B cell (primary cell): Measurements from ENCODE around the gene HMGB2. TPM values are rescaled to one million over a fixed set of nuclear protein-coding genes. Genes with fewer than 3 reads are reported as not detected.

Experiments
- ATAC-seq: fragments of 200-7000 bp; cut with Tn5 transposase; one replicate; pipeline ENCODE4 v1.10.0; 2021; ENCODE audit warnings: low read depth, mild to moderate bottlenecking, moderate number of reproducible peaks, moderate library complexity
- CTCF ChIA-PET: fragments of 350-600 bp; sonication (Branson Sonifier 250); formaldehyde crosslinking; loops from one replicate; lab custom pipeline; 2021; ENCODE audit warnings: antibody characterized with exemption, inconsistent platforms; lab: Charles Lee
- POLR2A ChIA-PET: fragments of 350-600 bp; sonication (Branson Sonifier 250); formaldehyde crosslinking; loops from one replicate; lab custom pipeline; 2021; ENCODE audit warnings: antibody characterized with exemption; lab: Charles Lee
- DNase-seq: peaks from one replicate; pipeline ENCODE4 v3.0.0; 2013
- H2AFZ ChIP-seq: 2 replicates; pipeline ENCODE4 v1.6.1; 2012; ENCODE audit warnings: mild to moderate bottlenecking, low read depth, low read length; ENCODE audit not compliant: insufficient read depth, poor library complexity, severe bottlenecking
- H3K27ac ChIP-seq, 2 donors: 1 replicate in 1 of 2; 2 replicates in 1 of 2; pipeline ENCODE4 v1.5.1; 2012 to 2013; ENCODE audit warnings: low read length in 2 of 2, mild to moderate bottlenecking in 2 of 2, moderate library complexity in 1 of 2
- H3K27me3 ChIP-seq, 4 experiments: fragments of 200-600 bp in 1 of 4; sonication (generic) in 1 of 4; replicated peaks in 1 of 4; 1 replicate in 2 of 4; 2 replicates in 2 of 4; pipeline versions ENCODE4 v1.6.1 to v1.7.0; 2013 to 2016; ENCODE audit warnings: low read length in 3 of 4, mild to moderate bottlenecking in 2 of 4, mixed read lengths in 1 of 4, moderate library complexity in 1 of 4; ENCODE audit not compliant: insufficient read depth in 4 of 4, control insufficient read depth in 3 of 4; ENCODE audit errors: control extremely low read depth in 1 of 4
- H3K36me3 ChIP-seq, 2 experiments: replicated peaks in 1 of 2; 1 replicate in 1 of 2; 2 replicates in 1 of 2; pipeline versions ENCODE4 v1.6.1 to v1.7.1; 2013; ENCODE audit warnings: low read length in 1 of 2; ENCODE audit not compliant: insufficient read depth in 2 of 2, control insufficient read depth in 1 of 2; ENCODE audit errors: control extremely low read depth in 1 of 2, extremely low read depth in 1 of 2
- H3K4me1 ChIP-seq, 2 donors: fragments of 200-600 bp in 1 of 2; sonication (generic) in 1 of 2; 1 replicate in 1 of 2; 2 replicates in 1 of 2; pipeline versions ENCODE4 v1.5.1 to v1.6.1; 2013 to 2017; ENCODE audit warnings: low read length in 2 of 2; ENCODE audit not compliant: control insufficient read depth in 2 of 2, insufficient read depth in 2 of 2
- H3K4me2 ChIP-seq: replicated peaks from 2 replicates; pipeline ENCODE3; 2012; ENCODE audit warnings: mild to moderate bottlenecking, low read depth, low read length; ENCODE audit not compliant: poor library complexity, severe bottlenecking
- H3K4me3 ChIP-seq, 5 experiments: fragments of 200-600 bp in 1 of 5; sonication (generic) in 1 of 5; 1 replicate in 3 of 5; 2 replicates in 2 of 5; pipeline versions ENCODE4 v1.5.1 to v1.7.0; 2011 to 2016; ENCODE audit warnings: low read length in 4 of 5, mild to moderate bottlenecking in 4 of 5, low read depth in 2 of 5, control low read depth in 1 of 5, moderate library complexity in 1 of 5; ENCODE audit not compliant: insufficient read depth in 1 of 5; ENCODE audit errors: control extremely low read depth in 1 of 5, extremely low read depth in 1 of 5
- H3K79me2 ChIP-seq: fragments of 200-600 bp; sonication (generic); one replicate; pipeline ENCODE4 v1.6.0; 2016; ENCODE audit warnings: low read length; ENCODE audit not compliant: control insufficient read depth, insufficient read depth
- H3K9ac ChIP-seq: fragments of 200-600 bp; sonication (generic); 2 replicates; pipeline ENCODE4 v1.6.1; 2017; ENCODE audit warnings: mild to moderate bottlenecking, low read length, moderate library complexity
- H3K9me3 ChIP-seq, 3 donors: one replicate each; pipeline versions ENCODE4 v1.6.1 to v1.7.1; 2013; ENCODE audit warnings: low read length in 2 of 3; ENCODE audit not compliant: control insufficient read depth in 2 of 3, insufficient read depth in 1 of 3; ENCODE audit errors: control extremely low read depth in 1 of 3
- H4K20me1 ChIP-seq: 2 replicates; pipeline ENCODE4 v1.6.0; 2012; ENCODE audit warnings: mild to moderate bottlenecking, low read length; ENCODE audit not compliant: insufficient read depth, control insufficient read depth, poor library complexity, severe bottlenecking
- H3K27ac Mint-ChIP-seq: one replicate; pipeline ENCODE4 v1.8.0; 2021; ENCODE audit warnings: mixed read lengths
- H3K27me3 Mint-ChIP-seq: one replicate; pipeline ENCODE4 v1.8.0; 2021; ENCODE audit warnings: mixed read lengths
- H3K4me1 Mint-ChIP-seq: one replicate; pipeline ENCODE4 v1.8.0; 2021; ENCODE audit warnings: mixed read lengths
- H3K4me3 Mint-ChIP-seq: one replicate; pipeline ENCODE4 v1.8.0; 2021; ENCODE audit warnings: mixed read lengths
- H3K9me3 Mint-ChIP-seq: one replicate; pipeline ENCODE4 v1.8.0; 2022; ENCODE audit warnings: mixed read lengths; ENCODE audit not compliant: insufficient read depth
- EZH2 ChIP-seq: IDR thresholded peaks from 2 replicates; pipeline ENCODE4 v1.6.1; 2012; ENCODE audit warnings: borderline replicate concordance, low read depth, mild to moderate bottlenecking, moderate library complexity, low read length; ENCODE audit not compliant: insufficient read depth, poor library complexity, severe bottlenecking
- WGBS: methylation state at CpG from one replicate; pipeline ENCODE4 v1.1.5; 2013; ENCODE audit warnings: missing lambda C conversion rate; ENCODE audit not compliant: insufficient coverage; 5-methylcytosine and 5-hydroxymethylcytosine counted together
- intact Hi-C: fragments of 100-400 bp; cut with micrococcal nuclease; formaldehyde crosslinking; loops from one replicate; pipeline ENCODE4 v1.10.0; 2022
- polyA plus RNA-seq: library from polyadenylated mRNA; depleted of rRNA; stranded (reverse); fragments of >200 nt; gene quantifications from 2 replicates; pipeline ENCODE4 v1.2.3, GENCODE V29; 2012
- total RNA-seq, 2 donors: library from RNA; stranded (reverse); fragments of 120-200 nt in 1 of 2; gene quantifications; 1 replicate in 1 of 2; 2 replicates in 1 of 2; pipeline versions ENCODE4 v1.2.3 to v1.2.4, GENCODE V29; 2013 to 2022
- TF ChIP-seq, protein P1 (sequence below): fragments of 200-600 bp; IDR thresholded peaks from one replicate; pipeline ENCODE4 v1.8.0; 2022; ENCODE audit warnings: antibody characterized with exemption, mild to moderate bottlenecking

HMGB2 gene
- total and polyA plus RNA-seq, 2 donors (not counting 1 experiment from before 2014, with no cell fraction given), result 44.1 to 82.5 TPM

DNA sequence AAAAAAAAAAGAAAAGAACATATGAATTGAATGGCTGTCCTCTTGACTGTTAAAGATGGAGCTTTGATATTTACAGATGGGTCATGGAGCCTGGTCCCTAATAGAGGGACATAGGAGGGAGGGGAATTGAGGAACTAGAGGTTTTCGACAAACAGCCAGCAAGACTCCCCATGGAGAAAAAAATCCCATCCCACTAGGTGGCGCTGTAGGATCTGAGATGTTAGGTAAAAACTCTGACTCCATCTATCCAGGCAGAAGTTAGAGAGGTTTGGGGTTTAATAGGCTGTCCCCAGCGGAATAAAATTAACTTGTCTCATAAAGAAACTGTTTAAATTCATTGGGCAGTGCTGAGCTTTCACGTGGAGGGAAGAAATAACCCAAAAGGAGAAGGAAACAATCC is 45.9 kb downstream of the HMGB2 start:
- Mint-ChIP-seq H3K4me1 (peaks cover 4% of the 10 kb centered on the region), H3K4me3 (no peak overlapping the region), H3K9me3 (peaks cover 2% of the 10 kb centered on the region), H3K27ac (no peak overlapping the region), H3K27me3 (no peaks in the 10 kb centered on the region)
- peak; percentile 39 for ATAC-seq
- Histone ChIP-seq H3K27ac (no peak overlapping the region), H4K20me1 (no peaks in the 10 kb centered on the region), H3K36me3 (peaks cover 0 to 3% of the 10 kb centered on the region in 2 experiments), H3K4me1 (no peaks in the 10 kb centered on the region), H2AFZ (no peak overlapping the region), H3K9me3 (peaks cover 16 to 19% (median 19%) of the 10 kb centered on the region in 3 donors), H3K9ac (no peak overlapping the region), H3K27me3 (no peaks in the 10 kb centered on the region), H3K79me2 (peaks cover 12% of the 10 kb centered on the region), H3K4me2 (no peak overlapping the region), H3K4me3 (no peak overlapping the region)
- ChIA-PET POLR2A (no interaction called here), CTCF (interaction anchor here (0.7 to 1.3 kb wide), 5 partner anchors 13 to 133 kb away, joined by 3 to 4 read pairs (median 3); no protein-coding TSS in a partner anchor)
- TF ChIP-seq EZH2, result no peak
- TF ChIP-seq, protein P1, sequence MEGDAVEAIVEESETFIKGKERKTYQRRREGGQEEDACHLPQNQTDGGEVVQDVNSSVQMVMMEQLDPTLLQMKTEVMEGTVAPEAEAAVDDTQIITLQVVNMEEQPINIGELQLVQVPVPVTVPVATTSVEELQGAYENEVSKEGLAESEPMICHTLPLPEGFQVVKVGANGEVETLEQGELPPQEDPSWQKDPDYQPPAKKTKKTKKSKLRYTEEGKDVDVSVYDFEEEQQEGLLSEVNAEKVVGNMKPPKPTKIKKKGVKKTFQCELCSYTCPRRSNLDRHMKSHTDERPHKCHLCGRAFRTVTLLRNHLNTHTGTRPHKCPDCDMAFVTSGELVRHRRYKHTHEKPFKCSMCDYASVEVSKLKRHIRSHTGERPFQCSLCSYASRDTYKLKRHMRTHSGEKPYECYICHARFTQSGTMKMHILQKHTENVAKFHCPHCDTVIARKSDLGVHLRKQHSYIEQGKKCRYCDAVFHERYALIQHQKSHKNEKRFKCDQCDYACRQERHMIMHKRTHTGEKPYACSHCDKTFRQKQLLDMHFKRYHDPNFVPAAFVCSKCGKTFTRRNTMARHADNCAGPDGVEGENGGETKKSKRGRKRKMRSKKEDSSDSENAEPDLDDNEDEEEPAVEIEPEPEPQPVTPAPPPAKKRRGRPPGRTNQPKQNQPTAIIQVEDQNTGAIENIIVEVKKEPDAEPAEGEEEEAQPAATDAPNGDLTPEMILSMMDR, result peak; percentile 69
- intact Hi-C loops, result no loop called here
- peak; percentile 67 for DNase-seq
- WGBS, result no CpG with 5 or more reads among the region's 4 CpGs

DNA sequence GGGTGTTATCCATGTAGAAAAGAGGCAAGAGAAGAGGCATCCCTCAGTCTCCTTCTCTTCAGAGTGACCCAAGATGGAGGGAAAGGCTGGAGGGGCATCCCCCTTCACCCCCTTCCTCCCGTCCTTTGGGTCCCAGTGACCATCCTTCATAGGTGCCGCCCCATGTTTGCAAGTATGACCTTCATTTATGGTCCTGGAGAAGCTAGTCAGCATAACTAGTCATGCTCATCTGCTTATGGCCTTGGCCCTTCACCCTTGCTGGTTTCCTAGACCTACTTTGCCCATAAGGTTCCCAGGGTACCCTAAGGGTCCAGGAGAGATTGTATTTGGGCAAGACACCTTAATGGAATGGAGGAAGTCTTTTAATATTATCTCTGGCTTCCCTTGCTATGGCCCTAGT is 46.7 kb downstream of the HMGB2 start:
- Mint-ChIP-seq H3K27ac (no peak overlapping the region), H3K9me3 (peaks cover 2% of the 10 kb centered on the region), H3K4me3 (no peak overlapping the region), H3K4me1 (peaks cover 4% of the 10 kb centered on the region), H3K27me3 (no peaks in the 10 kb centered on the region)
- ChIA-PET CTCF (interaction anchor here (0.7 to 1.6 kb wide), 6 partner anchors 12 to 134 kb away, joined by 3 to 8 read pairs (median 4); no protein-coding TSS in a partner anchor), POLR2A (no interaction called here)
- Histone ChIP-seq H3K9ac (no peak overlapping the region), H3K4me1 (no peaks in the 10 kb centered on the region), H3K27me3 (no peaks in the 10 kb centered on the region), H4K20me1 (no peaks in the 10 kb centered on the region), H3K27ac (no peak overlapping the region), H3K79me2 (peaks cover 14% of the 10 kb centered on the region), H3K36me3 (peaks cover 0 to 3% of the 10 kb centered on the region in 2 experiments), H3K9me3 (peaks cover 19 to 22% (median 19%) of the 10 kb centered on the region in 3 donors), H3K4me2 (no peak overlapping the region), H3K4me3 (no peak overlapping the region), H2AFZ (no peak overlapping the region)
- intact Hi-C loops, result no loop called here
- DNase-seq (no peak), ATAC-seq (no peak)
- 93% methylated on average over 2 of the region's 2 CpGs for WGBS
- no peak for TF ChIP-seq EZH2
- TF ChIP-seq, protein P1, result no peak
